ENCODE measurements around the gene ZFAND3. TPM values are rescaled to one million over a fixed set of nuclear protein-coding genes. Genes with fewer than 3 reads are reported as not detected.
A peak's percentile ranks its signal among the peaks of the same experiment; 100 is the strongest.

Gene ZFAND3
- polyA plus RNA-seq, 4 donors = 35.9 to 80.4 (median 40.9) TPM

DNA sequence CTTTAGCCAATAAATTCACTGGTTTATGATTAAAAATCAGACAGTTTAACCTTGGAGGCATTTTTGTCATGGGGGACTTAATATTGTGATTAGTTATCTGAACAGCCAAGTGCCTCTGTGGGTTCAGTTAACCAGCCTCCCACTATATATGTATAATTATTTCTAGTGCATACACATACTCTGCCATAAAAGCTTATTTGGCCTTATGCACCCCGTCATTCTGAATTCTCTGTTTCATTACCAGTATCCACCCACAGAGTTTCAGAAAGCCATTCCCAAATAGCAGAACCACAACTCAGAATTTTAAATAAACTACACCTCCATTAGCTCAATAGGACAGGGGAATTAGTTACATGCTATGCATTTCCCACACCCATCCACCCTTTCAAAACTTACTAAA lies 279.7 kb downstream of the ZFAND3 start:
- FAIRE-seq (no peak), DNase-seq (no peak)
- peaks cover 0 to 12% (median 4%) of the 10 kb centered on the region in 3 donors for H3K36me3 ChIP-seq (ENCODE audit: control insufficient read depth in 3 of 3, insufficient read depth in 2 of 3, low read depth in 1 of 3, low read length in 3 of 3)
- H3K27me3 ChIP-seq (ENCODE audit: control insufficient read depth in 3 of 3, insufficient read depth in 3 of 3, low read length in 3 of 3) = no peaks in the 10 kb centered on the region
- WGBS, 3 donors = 74 to 88% (median 86%) methylated on average over 1 of the region's 1 CpG
- no peak overlapping the region for H3K4me3 ChIP-seq (ENCODE audit: low read depth in 1 of 3, low read length in 3 of 3)
- no peaks in the 10 kb centered on the region for H3K4me1 ChIP-seq (ENCODE audit: control insufficient read depth in 3 of 3, insufficient read depth in 2 of 3, low read depth in 1 of 3, low read length in 2 of 3)
- no peak overlapping the region for H3K27ac ChIP-seq (ENCODE audit: low read depth in 1 of 3, low read length in 2 of 3)
- H3K9me3 ChIP-seq (ENCODE audit: control insufficient read depth in 2 of 2, insufficient read depth in 1 of 2, low read depth in 1 of 2, low read length in 1 of 2) = no peaks in the 10 kb centered on the region

GRCh38 chr6:38100380-38100779 lies 280.9 kb downstream of the ZFAND3 start:
- no peaks in the 10 kb centered on the region for H3K9me3 ChIP-seq (ENCODE audit: control insufficient read depth in 2 of 2, insufficient read depth in 1 of 2, low read depth in 1 of 2, low read length in 1 of 2)
- DNase-seq (no peak), FAIRE-seq (no peak)
- no peak overlapping the region for H3K27ac ChIP-seq (ENCODE audit: low read depth in 1 of 3, low read length in 2 of 3)
- H3K4me3 ChIP-seq (ENCODE audit: low read depth in 1 of 3, low read length in 3 of 3) = no peak overlapping the region
- H3K27me3 ChIP-seq (ENCODE audit: control insufficient read depth in 3 of 3, insufficient read depth in 3 of 3, low read length in 3 of 3) = no peaks in the 10 kb centered on the region
- 54 to 78% (median 74%) methylated on average over 1 of the region's 1 CpG for WGBS, 3 donors
- H3K36me3 ChIP-seq (ENCODE audit: control insufficient read depth in 3 of 3, insufficient read depth in 2 of 3, low read depth in 1 of 3, low read length in 3 of 3) = peaks cover 0 to 14% (median 4%) of the 10 kb centered on the region in 3 donors
- no peaks in the 10 kb centered on the region for H3K4me1 ChIP-seq (ENCODE audit: control insufficient read depth in 3 of 3, insufficient read depth in 2 of 3, low read depth in 1 of 3, low read length in 2 of 3)

GRCh38 chr6:38103921-38104320 lies 284.4 kb downstream of the ZFAND3 start:
- Histone ChIP-seq H3K9me3 (ENCODE audit: control insufficient read depth in 2 of 2, insufficient read depth in 1 of 2, low read depth in 1 of 2, low read length in 1 of 2) (no peaks in the 10 kb centered on the region), H3K27me3 (ENCODE audit: control insufficient read depth in 3 of 3, insufficient read depth in 3 of 3, low read length in 3 of 3) (no peaks in the 10 kb centered on the region), H3K4me3 (ENCODE audit: low read depth in 1 of 3, low read length in 3 of 3) (no peak overlapping the region), H3K4me1 (ENCODE audit: control insufficient read depth in 3 of 3, insufficient read depth in 2 of 3, low read depth in 1 of 3, low read length in 2 of 3) (no peaks in the 10 kb centered on the region), H3K27ac (ENCODE audit: low read depth in 1 of 3, low read length in 2 of 3) (no peak overlapping the region), H3K36me3 (ENCODE audit: control insufficient read depth in 3 of 3, insufficient read depth in 2 of 3, low read depth in 1 of 3, low read length in 3 of 3) (peaks cover 0 to 9% (median 7%) of the 10 kb centered on the region in 3 donors)
- 93 to 99% (median 98%) methylated on average over 3 of the region's 3 CpGs for WGBS, 3 donors
- FAIRE-seq = no peak
- DNase-seq = no peak

DNA sequence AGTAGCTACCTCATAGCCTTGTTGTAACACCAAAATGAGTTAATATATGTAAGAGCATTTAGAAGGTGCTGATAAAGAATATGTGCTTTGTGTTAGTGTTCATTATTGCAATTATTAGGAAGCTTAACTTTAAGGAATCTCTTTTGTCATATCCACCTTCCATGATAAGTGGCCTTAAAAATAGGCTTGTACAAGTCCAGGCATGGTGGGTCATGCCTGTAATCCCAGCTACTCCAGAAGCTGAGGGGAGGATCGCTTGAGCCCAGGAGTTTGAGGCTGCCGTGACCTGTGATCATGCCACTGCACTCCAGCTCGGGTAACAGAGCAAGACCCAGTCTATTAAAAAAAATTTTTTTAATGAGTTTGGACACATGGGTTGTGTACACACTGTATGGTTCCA lies 285.5 kb downstream of the ZFAND3 start:
- Histone ChIP-seq H3K9me3 (ENCODE audit: control insufficient read depth in 2 of 2, insufficient read depth in 1 of 2, low read depth in 1 of 2, low read length in 1 of 2) (no peaks in the 10 kb centered on the region), H3K27me3 (ENCODE audit: control insufficient read depth in 3 of 3, insufficient read depth in 3 of 3, low read length in 3 of 3) (no peaks in the 10 kb centered on the region), H3K4me1 (ENCODE audit: control insufficient read depth in 3 of 3, insufficient read depth in 2 of 3, low read depth in 1 of 3, low read length in 2 of 3) (peaks cover 0 to 5% (median 0%) of the 10 kb centered on the region in 3 donors), H3K4me3 (ENCODE audit: low read depth in 1 of 3, low read length in 3 of 3) (no peak overlapping the region), H3K27ac (ENCODE audit: low read depth in 1 of 3, low read length in 2 of 3) (no peak overlapping the region), H3K36me3 (ENCODE audit: control insufficient read depth in 3 of 3, insufficient read depth in 2 of 3, low read depth in 1 of 3, low read length in 3 of 3) (peaks cover 0 to 10% (median 7%) of the 10 kb centered on the region in 3 donors)
- 96 to 99% (median 97%) methylated on average over 3 of the region's 3 CpGs for WGBS, 3 donors
- DNase-seq (no peak), FAIRE-seq (no peak)

DNA sequence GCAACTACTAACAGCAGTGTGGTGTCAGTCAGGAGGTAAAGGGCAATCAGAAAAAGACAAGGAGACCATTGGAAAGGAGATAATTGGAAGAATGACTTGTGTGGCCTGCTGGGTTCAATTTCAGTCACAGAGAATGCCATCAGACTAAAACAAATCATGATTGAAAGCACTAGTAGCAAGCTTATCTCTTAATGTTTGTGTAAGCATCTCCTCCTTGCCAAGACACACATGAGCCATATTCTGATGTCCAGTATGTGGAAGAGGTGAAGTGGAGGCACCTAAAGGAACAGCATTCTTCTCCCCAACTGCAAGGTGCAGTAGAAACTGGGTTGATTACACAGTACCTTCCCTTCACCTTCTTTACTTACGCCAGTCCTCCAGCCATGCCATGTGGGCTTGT lies 287.5 kb downstream of the ZFAND3 start:
- no peak overlapping the region for H3K4me3 ChIP-seq (ENCODE audit: low read depth in 1 of 3, low read length in 3 of 3)
- H3K27me3 ChIP-seq (ENCODE audit: control insufficient read depth in 3 of 3, insufficient read depth in 3 of 3, low read length in 3 of 3) = no peaks in the 10 kb centered on the region
- no peak overlapping the region for H3K27ac ChIP-seq (ENCODE audit: low read depth in 1 of 3, low read length in 2 of 3)
- peaks cover 0 to 8% (median 3%) of the 10 kb centered on the region in 3 donors for H3K36me3 ChIP-seq (ENCODE audit: control insufficient read depth in 3 of 3, insufficient read depth in 2 of 3, low read depth in 1 of 3, low read length in 3 of 3)
- no peaks in the 10 kb centered on the region for H3K9me3 ChIP-seq (ENCODE audit: control insufficient read depth in 2 of 2, insufficient read depth in 1 of 2, low read depth in 1 of 2, low read length in 1 of 2)
- no peak for DNase-seq
- no peak for FAIRE-seq
- peaks cover 0 to 11% (median 0%) of the 10 kb centered on the region in 3 donors for H3K4me1 ChIP-seq (ENCODE audit: control insufficient read depth in 3 of 3, insufficient read depth in 2 of 3, low read depth in 1 of 3, low read length in 2 of 3)
- WGBS, 3 donors = 83 to 100% (median 100%) methylated on average over 1 of the region's 1 CpG

- Histone ChIP-seq H3K4me3 (ENCODE audit: low read depth in 1 of 3, low read length in 3 of 3) (no peak overlapping the region), H3K36me3 (ENCODE audit: control insufficient read depth in 3 of 3, insufficient read depth in 2 of 3, low read depth in 1 of 3, low read length in 3 of 3) (peaks cover 0 to 6% (median 3%) of the 10 kb centered on the region in 3 donors), H3K4me1 (ENCODE audit: control insufficient read depth in 3 of 3, insufficient read depth in 2 of 3, low read depth in 1 of 3, low read length in 2 of 3) (peaks cover 1 to 17% (median 4%) of the 10 kb centered on the region in 3 donors), H3K9me3 (ENCODE audit: control insufficient read depth in 2 of 2, insufficient read depth in 1 of 2, low read depth in 1 of 2, low read length in 1 of 2) (no peaks in the 10 kb centered on the region), H3K27me3 (ENCODE audit: control insufficient read depth in 3 of 3, insufficient read depth in 3 of 3, low read length in 3 of 3) (no peaks in the 10 kb centered on the region), H3K27ac (ENCODE audit: low read depth in 1 of 3, low read length in 2 of 3) (no peak overlapping the region)
- FAIRE-seq (no peak), DNase-seq (peak in 1 of 2 donors; percentile 40)
- 14 to 52% (median 30%) methylated on average over 8 of the region's 8 CpGs for WGBS, 3 donors
These were observed 291.0 kb downstream of the ZFAND3 start for GRCh38 chr6:38110481-38110971.

GRCh38 chr6:38112181-38112580 lies 292.7 kb downstream of the ZFAND3 start:
- FAIRE-seq (no peak), DNase-seq (no peak)
- no peak overlapping the region for H3K4me3 ChIP-seq (ENCODE audit: low read depth in 1 of 3, low read length in 3 of 3)
- H3K4me1 ChIP-seq (ENCODE audit: control insufficient read depth in 3 of 3, insufficient read depth in 2 of 3, low read depth in 1 of 3, low read length in 2 of 3) = peaks cover 1 to 25% (median 4%) of the 10 kb centered on the region in 3 donors
- H3K9me3 ChIP-seq (ENCODE audit: control insufficient read depth in 2 of 2, insufficient read depth in 1 of 2, low read depth in 1 of 2, low read length in 1 of 2) = no peaks in the 10 kb centered on the region
- no peak overlapping the region for H3K27ac ChIP-seq (ENCODE audit: low read depth in 1 of 3, low read length in 2 of 3)
- WGBS, 3 donors = 90 to 94% (median 90%) methylated on average over 5 of the region's 5 CpGs
- no peaks in the 10 kb centered on the region for H3K27me3 ChIP-seq (ENCODE audit: control insufficient read depth in 3 of 3, insufficient read depth in 3 of 3, low read length in 3 of 3)
- peaks cover 0 to 6% (median 4%) of the 10 kb centered on the region in 3 donors for H3K36me3 ChIP-seq (ENCODE audit: control insufficient read depth in 3 of 3, insufficient read depth in 2 of 3, low read depth in 1 of 3, low read length in 3 of 3)

GRCh38 chr6:38113825-38114576 lies 294.5 kb downstream of the ZFAND3 start:
- FAIRE-seq (no peak), DNase-seq (no peak)
- no peaks in the 10 kb centered on the region for H3K9me3 ChIP-seq (ENCODE audit: control insufficient read depth in 2 of 2, insufficient read depth in 1 of 2, low read depth in 1 of 2, low read length in 1 of 2)
- peaks cover 1 to 25% (median 4%) of the 10 kb centered on the region in 3 donors for H3K4me1 ChIP-seq (ENCODE audit: control insufficient read depth in 3 of 3, insufficient read depth in 2 of 3, low read depth in 1 of 3, low read length in 2 of 3)
- H3K27ac ChIP-seq (ENCODE audit: low read depth in 1 of 3, low read length in 2 of 3) = no peak overlapping the region
- 89 to 100% (median 97%) methylated on average over 4 of the region's 4 CpGs for WGBS, 3 donors
- peaks cover 4 to 7% (median 5%) of the 10 kb centered on the region in 3 donors for H3K36me3 ChIP-seq (ENCODE audit: control insufficient read depth in 3 of 3, insufficient read depth in 2 of 3, low read depth in 1 of 3, low read length in 3 of 3)
- no peaks in the 10 kb centered on the region for H3K27me3 ChIP-seq (ENCODE audit: control insufficient read depth in 3 of 3, insufficient read depth in 3 of 3, low read length in 3 of 3)
- no peak overlapping the region for H3K4me3 ChIP-seq (ENCODE audit: low read depth in 1 of 3, low read length in 3 of 3)
